GM19240 (cell line): ENCODE results near the gene COG3.
A peak's percentile ranks its signal among the peaks of the same experiment; 100 is the strongest.

Experiments used
- DNase-seq: peaks from one replicate; pipeline ENCODE4 v3.0.0; 2011; ENCODE audit warnings: low spot score; ENCODE audit not compliant: insufficient read length

The COG3 gene

GRCh38 chr13:45445053-45445452 lies 19.7 kb upstream of the COG3 start:
- no peak for DNase-seq

GRCh38 chr13:45446181-45446580 lies 18.6 kb upstream of the COG3 start:
- DNase-seq: no peak

- no peak for DNase-seq
These were observed 17.6 kb upstream of the COG3 start for GRCh38 chr13:45447050-45447661.

- no peak for DNase-seq
These were observed 15.7 kb upstream of the COG3 start for GRCh38 chr13:45448965-45449559.

- no peak for DNase-seq
These were observed 13.5 kb upstream of the COG3 start for GRCh38 chr13:45451282-45451681.

- no peak for DNase-seq
These were observed 10.5 kb upstream of the COG3 start for GRCh38 chr13:45454204-45454603.

GRCh38 chr13:45456196-45456972 lies 8.4 kb upstream of the COG3 start:
- DNase-seq: no peak

GRCh38 chr13:45464141-45464686 lies 525 bp upstream of the COG3 start:
- DNase-seq: no peak

- DNase-seq: no peak
These were observed 1.6 kb downstream of the COG3 start for GRCh38 chr13:45466359-45466758.

GRCh38 chr13:45468635-45469034 lies 3.9 kb downstream of the COG3 start:
- peak; percentile 4 for DNase-seq

GRCh38 chr13:45472171-45472705 lies 7.5 kb downstream of the COG3 start:
- no peak for DNase-seq

- no peak for DNase-seq
These were observed 8.9 kb downstream of the COG3 start for GRCh38 chr13:45473627-45474026.

GRCh38 chr13:45474584-45475454 lies 10.1 kb downstream of the COG3 start:
- no peak for DNase-seq

- DNase-seq: no peak
These were observed 14.9 kb downstream of the COG3 start for GRCh38 chr13:45479661-45480060.

- DNase-seq: no peak
These were observed 16.9 kb downstream of the COG3 start for GRCh38 chr13:45481688-45482087.

GRCh38 chr13:45482571-45483173 lies 17.9 kb downstream of the COG3 start:
- no peak for DNase-seq

- DNase-seq: no peak
These were observed 22.9 kb downstream of the COG3 start for GRCh38 chr13:45487604-45488003.

- DNase-seq: no peak
These were observed 25.3 kb downstream of the COG3 start for GRCh38 chr13:45490068-45490467.

- no peak for DNase-seq
These were observed 27.8 kb downstream of the COG3 start for GRCh38 chr13:45492538-45492937.

GRCh38 chr13:45496942-45497341 lies 32.2 kb downstream of the COG3 start:
- DNase-seq: no peak
